ENCODE data around the gene ATOH8.

ATOH8 gene

DNA sequence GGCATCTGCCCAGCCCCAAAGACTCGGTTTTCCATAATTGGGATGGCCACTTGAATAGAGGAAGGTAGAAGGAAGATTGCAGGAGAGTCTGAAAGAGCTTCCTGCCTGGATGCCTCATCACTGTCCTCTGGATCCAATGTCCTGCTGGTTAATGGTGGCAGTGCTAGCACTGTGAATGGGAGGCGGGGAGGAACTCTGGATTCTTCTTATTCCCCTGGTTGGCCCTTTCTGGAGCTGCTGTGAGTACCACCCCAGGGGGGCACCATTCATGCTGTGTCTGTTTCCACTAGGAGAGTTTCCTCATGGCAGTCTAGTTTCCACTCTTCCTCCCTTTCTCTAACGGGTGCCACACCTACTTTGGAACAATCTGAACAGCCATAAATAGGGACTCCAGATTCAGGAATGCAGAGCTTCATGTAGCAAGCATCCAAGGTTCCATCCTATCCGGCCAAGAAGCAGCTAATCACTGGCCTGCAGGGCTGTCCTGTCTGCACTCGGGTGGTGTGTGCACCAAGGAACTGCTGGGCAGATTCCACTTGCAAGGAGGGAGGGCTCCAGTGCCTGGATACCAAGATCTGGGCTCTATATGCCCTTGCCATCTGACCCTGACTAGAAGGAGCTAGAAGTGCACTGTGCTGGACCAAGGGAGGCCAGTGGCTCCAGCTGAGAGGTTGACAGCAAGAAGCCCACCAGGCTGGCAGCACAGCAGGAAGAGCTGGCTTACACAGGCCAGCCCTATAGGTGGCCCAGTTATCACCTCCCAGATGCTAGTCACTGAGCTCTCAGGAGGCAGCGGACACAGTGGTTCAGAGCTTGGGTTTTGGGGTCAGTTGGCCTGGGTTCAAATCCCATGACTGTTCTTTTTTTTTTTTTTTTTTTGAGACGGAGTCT lies 4.6 kb upstream of the ATOH8 start:
- Histone ChIP-seq H3K4me1 (ENCODE audit: insufficient read depth, low read length) (peaks cover 9% of the 10 kb centered on the region; the same call in 1 of the 2 replicates), H3K36me3 (ENCODE audit: insufficient read depth, low read length) (no peaks in the 10 kb centered on the region), H3K9ac (ENCODE audit: low read depth, low read length) (no peak overlapping the region), H3K9me3 (ENCODE audit: control insufficient read depth, insufficient read depth, low read length) (no peaks in the 10 kb centered on the region)

DNA sequence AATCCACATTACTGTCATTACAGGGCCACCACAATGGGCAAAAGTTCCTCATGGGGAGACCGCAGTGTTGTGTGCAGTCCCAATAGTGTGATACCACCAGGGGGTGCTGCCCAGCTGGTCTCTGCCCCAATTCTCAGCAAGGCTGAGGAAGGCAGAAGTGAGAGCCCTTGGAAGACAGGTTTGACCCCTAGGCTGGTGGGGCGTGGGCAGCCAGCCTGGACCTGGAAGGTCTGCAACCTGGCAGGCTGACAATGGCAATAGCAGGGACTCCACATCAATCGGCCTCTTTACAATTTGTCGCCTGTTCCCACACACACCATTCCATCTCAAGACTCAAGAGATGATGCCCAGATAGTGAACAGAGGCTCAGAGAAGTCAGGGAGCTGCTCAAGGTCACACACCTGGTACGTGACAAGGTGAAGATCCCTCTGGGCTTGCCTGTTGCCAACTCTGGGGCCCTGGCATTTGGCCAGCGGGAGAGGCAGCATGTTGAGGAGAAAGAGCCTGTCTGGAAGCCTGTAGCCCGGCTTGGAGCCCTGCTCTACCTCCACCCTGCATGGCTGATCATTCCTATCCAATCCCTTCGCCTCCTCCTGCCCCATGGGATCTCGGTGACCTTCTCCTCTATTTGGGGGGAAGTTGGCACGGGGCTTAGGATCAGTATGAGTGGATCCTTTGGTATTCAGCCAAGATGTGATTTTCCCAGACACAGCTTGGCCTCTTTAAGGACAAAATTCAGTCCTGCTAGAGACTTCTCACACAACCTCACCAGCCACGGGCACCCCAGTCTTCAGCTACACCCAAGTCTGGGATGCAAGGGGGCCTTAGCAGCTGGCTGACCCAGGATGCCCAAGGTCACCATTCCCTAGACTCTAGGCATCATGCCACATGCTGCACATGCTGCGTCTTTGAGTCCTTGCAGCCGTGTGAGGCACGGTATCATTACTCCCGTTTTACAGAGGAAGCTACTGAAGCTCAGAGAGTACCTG lies 2.9 kb upstream of the ATOH8 start:
- Histone ChIP-seq H3K4me1 (ENCODE audit: insufficient read depth, low read length) (peaks cover 9% of the 10 kb centered on the region; the same call in 1 of the 2 replicates), H3K36me3 (ENCODE audit: insufficient read depth, low read length) (no peaks in the 10 kb centered on the region), H3K9me3 (ENCODE audit: control insufficient read depth, insufficient read depth, low read length) (no peaks in the 10 kb centered on the region), H3K9ac (ENCODE audit: low read depth, low read length) (no peak overlapping the region)

DNA sequence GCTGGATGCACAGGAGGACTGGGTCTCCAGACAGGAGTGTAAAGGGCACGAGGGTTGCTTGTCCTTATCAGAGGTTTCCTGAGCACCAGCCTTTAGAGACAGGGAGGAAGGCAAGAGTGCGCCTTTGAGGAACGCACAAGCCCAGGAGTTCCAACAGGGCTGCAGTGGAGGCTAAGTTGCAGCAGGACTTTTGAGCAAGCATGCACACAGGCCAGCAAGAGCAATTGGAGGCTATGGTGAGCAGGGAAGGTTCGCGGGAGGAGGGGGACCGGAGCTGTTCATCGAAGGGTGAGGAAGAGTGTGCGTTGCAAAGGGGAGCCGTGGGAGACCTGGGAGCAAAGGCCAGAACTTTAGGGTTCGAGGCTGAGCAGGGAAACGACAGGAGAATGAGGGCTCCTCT lies 2.2 kb upstream of the ATOH8 start:
- H3K9ac ChIP-seq (ENCODE audit: low read depth, low read length) = no peak overlapping the region
- H3K4me1 ChIP-seq (ENCODE audit: insufficient read depth, low read length) = peaks cover 9% of the 10 kb centered on the region; the same call in 1 of the 2 replicates
- no peaks in the 10 kb centered on the region for H3K36me3 ChIP-seq (ENCODE audit: insufficient read depth, low read length)
- H3K9me3 ChIP-seq (ENCODE audit: control insufficient read depth, insufficient read depth, low read length) = no peaks in the 10 kb centered on the region

DNA sequence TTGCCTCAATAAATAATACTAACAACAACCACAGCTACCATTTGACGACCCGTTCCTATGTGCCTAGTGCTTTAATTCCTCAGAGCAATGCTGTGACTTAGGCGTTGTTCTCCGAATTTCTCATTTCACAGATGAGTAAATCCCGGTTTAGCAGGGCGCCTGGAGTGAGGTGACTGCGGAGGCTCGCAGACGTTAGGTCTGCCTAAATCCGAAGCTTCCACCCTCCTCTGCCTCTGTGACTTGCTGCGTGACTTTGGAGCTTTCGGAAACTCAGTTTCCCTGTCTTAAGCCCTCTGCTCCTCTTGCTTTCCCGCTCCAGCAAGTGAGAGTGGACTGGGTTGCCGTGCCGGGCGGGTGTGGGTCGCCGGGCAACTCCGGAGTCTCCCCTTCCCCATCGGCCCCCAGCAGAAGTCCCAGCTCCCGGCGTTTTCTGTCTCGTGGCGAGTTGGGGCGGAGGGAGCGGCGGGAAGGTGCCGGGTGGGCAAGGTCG lies 711 bp upstream of the ATOH8 start:
- Histone ChIP-seq H3K9ac (ENCODE audit: low read depth, low read length) (peak overlapping the region; percentile 69), H3K9me3 (ENCODE audit: control insufficient read depth, insufficient read depth, low read length) (no peaks in the 10 kb centered on the region), H3K36me3 (ENCODE audit: insufficient read depth, low read length) (no peaks in the 10 kb centered on the region), H3K4me1 (ENCODE audit: insufficient read depth, low read length) (peaks cover 9% of the 10 kb centered on the region; the same call in 1 of the 2 replicates)

DNA sequence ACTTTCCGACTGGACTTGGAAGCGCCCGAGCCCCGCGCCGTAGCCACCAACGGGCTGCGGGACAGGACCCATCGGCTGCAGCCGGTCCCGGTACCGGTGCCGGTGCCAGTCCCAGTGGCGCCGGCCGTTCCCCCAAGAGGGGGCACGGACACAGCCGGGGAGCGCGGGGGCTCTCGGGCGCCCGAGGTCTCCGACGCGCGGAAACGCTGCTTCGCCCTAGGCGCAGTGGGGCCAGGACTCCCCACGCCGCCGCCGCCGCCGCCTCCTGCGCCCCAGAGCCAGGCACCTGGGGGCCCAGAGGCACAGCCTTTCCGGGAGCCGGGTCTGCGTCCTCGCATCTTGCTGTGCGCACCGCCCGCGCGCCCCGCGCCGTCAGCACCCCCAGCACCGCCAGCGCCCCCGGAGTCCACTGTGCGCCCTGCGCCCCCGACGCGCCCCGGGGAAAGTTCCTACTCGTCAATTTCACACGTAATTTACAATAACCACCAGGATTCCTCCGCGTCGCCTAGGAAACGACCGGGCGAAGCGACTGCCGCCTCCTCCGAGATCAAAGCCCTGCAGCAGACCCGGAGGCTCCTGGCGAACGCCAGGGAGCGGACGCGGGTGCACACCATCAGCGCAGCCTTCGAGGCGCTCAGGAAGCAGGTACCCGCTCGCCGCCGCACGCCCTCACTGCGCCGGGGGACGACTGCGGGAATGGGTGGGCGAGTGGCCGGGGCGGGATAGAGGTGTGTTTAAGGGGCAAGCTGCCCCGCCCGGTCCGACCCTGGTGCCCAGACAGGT lies 713 bp downstream of the ATOH8 start:
- no peaks in the 10 kb centered on the region for H3K4me1 ChIP-seq (ENCODE audit: insufficient read depth, low read length)
- peak overlapping the region; percentile 69; the same call in 1 of the 2 replicates for H3K9ac ChIP-seq (ENCODE audit: low read depth, low read length)
- H3K36me3 ChIP-seq (ENCODE audit: insufficient read depth, low read length) = no peaks in the 10 kb centered on the region
- H3K9me3 ChIP-seq (ENCODE audit: control insufficient read depth, insufficient read depth, low read length) = no peaks in the 10 kb centered on the region

DNA sequence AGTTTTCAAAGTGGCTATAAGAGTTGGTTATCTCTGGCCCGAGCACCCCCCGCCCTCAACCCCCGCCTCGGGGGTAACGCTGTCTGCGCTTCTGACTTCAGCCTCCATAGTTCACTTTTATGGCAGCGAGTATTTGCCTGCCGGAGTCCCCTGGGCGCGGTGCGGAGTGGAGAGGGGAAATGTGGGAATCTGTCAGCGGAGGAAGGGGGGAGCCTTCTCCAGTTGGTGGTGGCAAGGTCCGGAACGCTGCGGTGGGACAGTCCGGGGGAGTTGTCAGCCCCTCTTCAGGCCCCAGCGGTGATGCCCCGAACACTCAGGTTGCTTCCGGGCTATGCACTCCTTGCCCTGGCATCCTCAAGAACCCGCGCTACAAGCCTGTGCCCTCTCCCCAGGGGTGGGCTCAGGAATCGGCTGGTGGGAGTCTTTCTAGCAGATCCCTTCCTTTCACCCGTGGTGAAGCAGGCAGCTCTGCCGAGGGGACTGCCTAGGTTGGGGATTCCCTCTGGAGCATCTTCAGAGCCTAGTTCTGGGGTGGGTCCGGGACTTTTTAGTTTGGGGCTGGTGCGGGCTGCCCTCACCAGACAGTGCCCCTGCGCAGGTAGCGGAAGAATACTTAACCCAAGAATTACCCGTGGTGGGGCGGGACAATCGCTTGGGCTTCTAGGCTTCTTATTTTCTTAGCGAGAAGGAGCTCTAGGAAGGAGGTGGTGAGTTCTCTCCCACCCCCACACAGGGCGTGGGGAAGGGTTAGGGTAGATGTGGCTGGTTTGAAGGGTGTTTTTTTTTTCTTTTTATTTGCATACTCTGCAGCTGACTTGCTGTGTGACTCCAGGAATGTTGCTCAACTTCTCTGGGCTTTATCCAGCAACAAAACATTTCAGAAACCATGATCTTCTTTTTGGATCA lies 1.6 kb downstream of the ATOH8 start:
- Histone ChIP-seq H3K9ac (ENCODE audit: low read depth, low read length) (peak overlapping the region; percentile 69; the same call in 1 of the 2 replicates), H3K4me1 (ENCODE audit: insufficient read depth, low read length) (no peaks in the 10 kb centered on the region), H3K36me3 (ENCODE audit: insufficient read depth, low read length) (no peaks in the 10 kb centered on the region), H3K9me3 (ENCODE audit: control insufficient read depth, insufficient read depth, low read length) (no peaks in the 10 kb centered on the region)

DNA sequence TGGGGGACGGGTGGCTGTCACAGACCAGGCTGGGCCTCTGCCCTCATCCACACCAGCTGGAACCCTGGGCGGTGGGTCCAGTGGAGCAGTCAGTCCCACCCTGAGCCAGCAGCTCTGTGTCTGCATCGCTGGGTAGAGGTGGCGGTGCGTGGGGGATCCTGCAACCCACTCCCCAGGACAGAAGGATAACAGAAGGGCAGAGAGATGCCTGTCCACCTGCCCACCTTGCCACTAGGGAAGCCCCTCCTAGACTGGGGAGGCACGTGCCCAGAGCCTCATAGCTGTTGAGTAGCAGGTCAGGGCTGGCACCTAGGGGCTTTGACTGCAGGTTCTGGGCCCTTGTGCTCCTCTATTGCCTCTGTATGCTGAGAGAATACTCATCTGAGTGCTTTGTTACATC lies 2.4 kb downstream of the ATOH8 start:
- H3K36me3 ChIP-seq (ENCODE audit: insufficient read depth, low read length) = no peaks in the 10 kb centered on the region
- no peak overlapping the region for H3K9ac ChIP-seq (ENCODE audit: low read depth, low read length)
- H3K4me1 ChIP-seq (ENCODE audit: insufficient read depth, low read length) = no peaks in the 10 kb centered on the region; the same call in 1 of the 2 replicates
- no peaks in the 10 kb centered on the region for H3K9me3 ChIP-seq (ENCODE audit: control insufficient read depth, insufficient read depth, low read length)

DNA sequence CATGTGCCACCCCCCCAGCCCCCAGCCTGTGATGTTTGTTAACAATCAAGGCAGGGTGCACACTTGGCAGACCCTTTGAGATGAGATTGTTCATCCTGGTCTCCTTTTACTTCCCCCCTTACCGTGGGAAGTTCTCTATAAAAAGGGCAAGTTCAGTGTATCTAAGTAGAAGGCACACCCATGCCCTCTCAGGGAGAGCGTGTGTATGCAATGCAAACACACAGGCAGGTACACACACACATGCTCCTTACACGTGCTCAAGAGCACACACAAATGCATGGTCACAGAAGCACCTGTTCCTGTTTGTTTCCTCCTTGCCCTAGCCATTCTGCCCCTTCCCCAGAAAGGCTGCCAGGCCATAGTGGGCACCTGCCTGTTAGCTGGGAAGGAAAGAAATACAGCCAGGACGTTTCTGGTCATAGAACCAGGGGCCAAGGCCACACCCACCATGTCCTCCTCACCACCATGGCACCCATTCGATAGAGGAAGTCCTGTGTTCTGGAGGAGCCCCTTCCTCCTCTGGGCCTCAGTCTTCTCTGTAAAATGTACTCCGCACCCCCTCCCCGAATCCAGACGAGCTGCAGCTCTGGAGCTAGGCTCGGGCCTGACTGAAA lies 3.1 kb downstream of the ATOH8 start:
- Histone ChIP-seq H3K9ac (ENCODE audit: low read depth, low read length) (no peak overlapping the region), H3K36me3 (ENCODE audit: insufficient read depth, low read length) (no peaks in the 10 kb centered on the region), H3K9me3 (ENCODE audit: control insufficient read depth, insufficient read depth, low read length) (no peaks in the 10 kb centered on the region), H3K4me1 (ENCODE audit: insufficient read depth, low read length) (no peaks in the 10 kb centered on the region; the same call in 1 of the 2 replicates)

DNA sequence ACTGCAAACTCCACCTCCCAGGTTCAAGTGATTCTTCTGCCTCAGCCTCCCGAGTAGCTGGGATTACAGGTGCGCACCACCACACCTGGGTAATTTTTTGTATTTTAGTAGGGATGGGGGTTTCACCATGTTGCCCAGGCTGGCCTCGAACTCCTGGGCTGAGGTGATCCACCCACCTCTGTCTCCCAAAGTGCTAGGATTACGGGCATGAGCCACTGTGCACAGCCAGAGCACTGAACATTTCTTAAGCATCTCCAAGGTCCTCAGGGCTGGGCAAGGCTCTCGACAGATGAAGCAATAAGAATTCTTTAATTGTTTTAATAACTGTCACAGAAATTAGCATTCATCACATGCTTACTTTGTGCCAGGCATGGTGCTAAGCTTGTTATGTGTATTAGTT lies 4.1 kb downstream of the ATOH8 start:
- no peaks in the 10 kb centered on the region for H3K36me3 ChIP-seq (ENCODE audit: insufficient read depth, low read length)
- H3K4me1 ChIP-seq (ENCODE audit: insufficient read depth, low read length) = no peaks in the 10 kb centered on the region; the same call in 1 of the 2 replicates
- no peaks in the 10 kb centered on the region for H3K9me3 ChIP-seq (ENCODE audit: control insufficient read depth, insufficient read depth, low read length)
- no peak overlapping the region for H3K9ac ChIP-seq (ENCODE audit: low read depth, low read length)

DNA sequence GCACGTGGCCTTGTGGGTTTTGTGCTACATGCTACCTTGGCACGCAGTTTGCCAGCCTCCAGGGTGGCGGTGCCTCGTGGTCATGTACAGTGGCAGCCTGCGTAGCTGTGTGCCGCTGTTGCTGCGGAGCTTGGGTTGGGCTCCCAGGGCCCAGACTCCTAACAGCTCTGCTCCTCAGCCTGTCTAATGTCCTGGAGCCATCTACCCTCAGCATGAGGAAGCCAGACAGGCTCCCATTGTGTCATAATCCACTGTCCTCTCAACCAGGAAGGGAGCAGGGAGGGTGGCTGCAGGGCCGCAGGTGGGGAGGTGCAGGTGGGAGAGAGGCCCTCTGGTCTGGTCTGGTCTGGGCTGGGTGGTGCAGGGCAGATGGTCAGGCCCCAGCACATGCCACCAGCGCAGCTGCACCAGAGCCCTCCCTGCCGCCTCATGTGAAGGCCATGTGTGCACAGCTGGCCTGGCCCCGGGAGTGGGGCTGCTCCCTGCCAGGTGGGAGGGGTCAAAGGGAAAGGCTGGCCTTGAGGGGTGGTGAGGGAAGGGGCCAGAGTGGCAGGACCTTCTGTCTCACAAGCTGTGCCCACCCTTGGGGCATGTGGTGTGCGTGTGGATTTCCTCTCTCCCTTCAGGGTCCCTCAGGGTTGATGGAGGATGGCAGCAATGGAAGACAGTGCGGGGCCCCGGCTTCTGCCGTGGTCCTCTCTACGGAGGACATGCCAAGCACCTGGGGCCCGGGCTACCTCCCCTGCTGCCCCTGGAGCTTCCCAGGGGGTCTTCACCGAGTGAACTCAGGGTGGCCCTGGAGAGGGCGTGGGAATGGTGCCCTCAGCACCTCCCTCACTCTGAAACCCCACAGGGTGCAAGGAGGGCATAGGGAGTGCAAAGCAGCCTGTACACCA lies 4.8 kb downstream of the ATOH8 start:
- Histone ChIP-seq H3K36me3 (ENCODE audit: insufficient read depth, low read length) (no peaks in the 10 kb centered on the region), H3K9ac (ENCODE audit: low read depth, low read length) (no peak overlapping the region), H3K4me1 (ENCODE audit: insufficient read depth, low read length) (no peaks in the 10 kb centered on the region; the same call in 1 of the 2 replicates), H3K9me3 (ENCODE audit: control insufficient read depth, insufficient read depth, low read length) (no peaks in the 10 kb centered on the region)

DNA sequence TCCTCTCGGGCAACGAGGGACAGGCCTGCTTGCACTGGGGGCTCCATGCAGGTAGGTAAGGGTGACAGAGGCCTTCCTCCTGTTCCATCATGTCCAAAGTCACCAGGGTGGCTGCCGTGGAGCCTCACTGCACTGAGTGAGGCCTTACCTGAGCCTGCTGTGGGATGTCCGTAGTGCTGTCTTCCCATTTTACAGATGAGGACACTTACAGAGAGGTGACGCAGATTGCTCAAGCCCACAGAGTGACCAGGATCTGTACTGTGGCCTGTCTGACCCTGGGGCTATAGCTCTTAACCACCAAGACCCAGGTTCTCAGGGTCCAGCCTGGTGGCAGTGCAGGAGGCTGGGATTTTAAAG lies 5.4 kb downstream of the ATOH8 start:
- Histone ChIP-seq H3K4me1 (ENCODE audit: insufficient read depth, low read length) (no peaks in the 10 kb centered on the region; the same call in 1 of the 2 replicates), H3K9ac (ENCODE audit: low read depth, low read length) (no peak overlapping the region), H3K9me3 (ENCODE audit: control insufficient read depth, insufficient read depth, low read length) (no peaks in the 10 kb centered on the region), H3K36me3 (ENCODE audit: insufficient read depth, low read length) (no peaks in the 10 kb centered on the region)

DNA sequence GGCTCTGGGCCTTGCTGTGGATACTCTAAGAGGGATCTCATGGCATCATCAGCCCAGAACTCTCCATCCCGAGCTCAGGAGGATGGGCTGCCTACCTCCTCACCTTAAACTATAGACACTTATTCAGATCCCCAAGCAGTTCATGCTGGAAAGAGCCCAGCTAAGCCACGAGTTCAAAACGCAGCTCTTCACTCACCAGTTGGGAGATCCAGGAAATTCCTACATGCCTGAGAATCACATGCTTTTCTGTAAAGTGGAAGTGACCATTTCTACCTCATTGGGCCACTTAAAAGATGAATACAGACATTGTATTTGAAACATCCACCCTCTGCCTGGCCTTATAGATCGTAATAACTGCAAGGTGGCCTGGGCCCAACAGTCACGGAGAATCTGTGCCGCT lies 6.6 kb downstream of the ATOH8 start:
- H3K4me1 ChIP-seq (ENCODE audit: insufficient read depth, low read length) = peaks cover 6% of the 10 kb centered on the region; the same call in 1 of the 2 replicates
- no peaks in the 10 kb centered on the region for H3K9me3 ChIP-seq (ENCODE audit: control insufficient read depth, insufficient read depth, low read length)
- H3K36me3 ChIP-seq (ENCODE audit: insufficient read depth, low read length) = no peaks in the 10 kb centered on the region
- H3K9ac ChIP-seq (ENCODE audit: low read depth, low read length) = no peak overlapping the region
